Fibroblast of lung (primary cell): Measurements from ENCODE around the gene C9orf43. TPM values are rescaled to one million over a fixed set of nuclear protein-coding genes. Genes with fewer than 3 reads are reported as not detected.
"Not testable (repeated sequence)": the region's sequence is repeated elsewhere in the genome, so short reads cannot be mapped to it uniquely, and the experiment has no call there.

Experiments used
- DNase-seq, 2 donors: peaks; one replicate each; pipeline versions ENCODE4 v3.0.0 to v3.0.0-alpha.2; 2010; ENCODE audit warnings: low read depth in 2 of 2
- H2AFZ ChIP-seq: 2 replicates; pipeline ENCODE4 v1.5.1; 2012; ENCODE audit warnings: low read length, control low read depth, inconsistent platforms
- H3K27ac ChIP-seq: 2 replicates; pipeline ENCODE4 v1.5.1; 2011; ENCODE audit warnings: low read length, control low read depth; ENCODE audit not compliant: insufficient read depth
- H3K27me3 ChIP-seq: 2 replicates; pipeline ENCODE4 v1.5.1; 2011; ENCODE audit warnings: mild to moderate bottlenecking, low read length; ENCODE audit not compliant: control insufficient read depth, insufficient read depth
- H3K36me3 ChIP-seq: 2 replicates; pipeline ENCODE4 v1.5.1; 2011; ENCODE audit warnings: low read length; ENCODE audit not compliant: control insufficient read depth, insufficient read depth
- H3K4me1 ChIP-seq: 2 replicates; pipeline ENCODE4 v1.5.1; 2011; ENCODE audit warnings: low read length; ENCODE audit not compliant: control insufficient read depth, insufficient read depth; ENCODE audit errors: extremely low read depth
- H3K4me2 ChIP-seq: 2 replicates; pipeline ENCODE4 v1.5.1; 2011; ENCODE audit warnings: low read length, control low read depth; ENCODE audit not compliant: insufficient read depth; ENCODE audit errors: extremely low read depth
- H3K4me3 ChIP-seq, 4 experiments: fragments of 200-600 bp in 1 of 4; sonication (generic) in 1 of 4; replicated peaks in 1 of 4; 2 replicates each; pipeline ENCODE4 v1.5.1; 2011 to 2016; ENCODE audit warnings: low read length in 4 of 4, low read depth in 3 of 4, mild to moderate bottlenecking in 3 of 4, control low read depth in 2 of 4, inconsistent platforms in 1 of 4, mixed read lengths in 1 of 4; ENCODE audit not compliant: insufficient read depth in 1 of 4; ENCODE audit errors: control extremely low read depth in 1 of 4
- H3K79me2 ChIP-seq: 2 replicates; pipeline ENCODE4 v1.5.1; 2012; ENCODE audit warnings: mild to moderate bottlenecking, low read length, inconsistent platforms; ENCODE audit not compliant: control insufficient read depth, insufficient read depth
- H3K9ac ChIP-seq: 2 replicates; pipeline ENCODE4 v1.5.1; 2011; ENCODE audit warnings: mild to moderate bottlenecking, low read length, control low read depth; ENCODE audit not compliant: insufficient read depth
- H3K9me3 ChIP-seq: 2 replicates; pipeline ENCODE4 v1.5.1; 2012; ENCODE audit warnings: low read depth, low read length; ENCODE audit not compliant: control insufficient read depth, insufficient read depth
- H4K20me1 ChIP-seq: 2 replicates; pipeline ENCODE4 v1.5.1; 2011; ENCODE audit warnings: low read length; ENCODE audit not compliant: control insufficient read depth, insufficient read depth; ENCODE audit errors: extremely low read depth
- EZH2 ChIP-seq: IDR thresholded peaks from 2 replicates; pipeline ENCODE4 v1.5.1; 2012; ENCODE audit warnings: low read length, control low read depth, mild to moderate bottlenecking; ENCODE audit errors: missing control alignments
- polyA plus RNA-seq, 2 donors: library from polyadenylated mRNA; depleted of rRNA in 1 of 2; stranded (reverse) in 1 of 2; unstranded in 1 of 2; fragments of >200 nt; gene quantifications; 2 replicates each; pipeline ENCODE4 v1.2.1, GENCODE V29; 2011 to 2012; ENCODE audit warnings: missing spikeins in 1 of 2
- total RNA-seq: library from RNA; depleted of rRNA; stranded (reverse); fragments of >200 nt; gene quantifications from 2 replicates; pipeline ENCODE4 v1.2.1, GENCODE V29; 2014
- TF ChIP-seq, protein P1 (sequence below), 2 donors: IDR thresholded peaks in 1 of 2; conservative IDR thresholded peaks in 1 of 2; 1 replicate in 1 of 2; 2 replicates in 1 of 2; pipeline ENCODE4 v1.5.1; 2011 to 2012; ENCODE audit warnings: low read length in 2 of 2, control low read depth in 1 of 2, inconsistent platforms in 1 of 2, low read depth in 1 of 2, mild to moderate bottlenecking in 1 of 2

The C9orf43 gene
- total and polyA plus RNA-seq, 2 donors (not counting 1 experiment from before 2014, with no cell fraction given), result 0.25 to 0.50 TPM

- Histone ChIP-seq H3K9ac (no peak overlapping the region), H3K79me2 (peaks cover 4% of the 10 kb centered on the region)
Observed at GRCh38 chr9:113403646-113404045, 6.9 kb upstream of the C9orf43 start.

GRCh38 chr9:113406353-113406752 is 4.2 kb upstream of the C9orf43 start:
- not testable (repeated sequence) for H3K4me3 ChIP-seq, H3K9me3 ChIP-seq, H3K9ac ChIP-seq, H3K4me1 ChIP-seq, H3K36me3 ChIP-seq, H3K27me3 ChIP-seq, H3K4me2 ChIP-seq, DNase-seq, H4K20me1 ChIP-seq, H3K27ac ChIP-seq, H2AFZ ChIP-seq
- H3K79me2 ChIP-seq, result peaks cover 19% of the 10 kb centered on the region

More at GRCh38 chr9:113403646-113404045, 6.9 kb upstream of the C9orf43 start:
- Histone ChIP-seq H3K27ac (no peak overlapping the region), H2AFZ (no peak overlapping the region), H3K27me3 (no peaks in the 10 kb centered on the region), H4K20me1 (no peaks in the 10 kb centered on the region), H3K36me3 (peaks cover 2% of the 10 kb centered on the region), H3K4me1 (no peaks in the 10 kb centered on the region), H3K9me3 (no peaks in the 10 kb centered on the region), H3K4me2 (no peak overlapping the region), H3K4me3 (no peak overlapping the region)
- TF ChIP-seq EZH2, result no peak
- TF ChIP-seq, protein P1, sequence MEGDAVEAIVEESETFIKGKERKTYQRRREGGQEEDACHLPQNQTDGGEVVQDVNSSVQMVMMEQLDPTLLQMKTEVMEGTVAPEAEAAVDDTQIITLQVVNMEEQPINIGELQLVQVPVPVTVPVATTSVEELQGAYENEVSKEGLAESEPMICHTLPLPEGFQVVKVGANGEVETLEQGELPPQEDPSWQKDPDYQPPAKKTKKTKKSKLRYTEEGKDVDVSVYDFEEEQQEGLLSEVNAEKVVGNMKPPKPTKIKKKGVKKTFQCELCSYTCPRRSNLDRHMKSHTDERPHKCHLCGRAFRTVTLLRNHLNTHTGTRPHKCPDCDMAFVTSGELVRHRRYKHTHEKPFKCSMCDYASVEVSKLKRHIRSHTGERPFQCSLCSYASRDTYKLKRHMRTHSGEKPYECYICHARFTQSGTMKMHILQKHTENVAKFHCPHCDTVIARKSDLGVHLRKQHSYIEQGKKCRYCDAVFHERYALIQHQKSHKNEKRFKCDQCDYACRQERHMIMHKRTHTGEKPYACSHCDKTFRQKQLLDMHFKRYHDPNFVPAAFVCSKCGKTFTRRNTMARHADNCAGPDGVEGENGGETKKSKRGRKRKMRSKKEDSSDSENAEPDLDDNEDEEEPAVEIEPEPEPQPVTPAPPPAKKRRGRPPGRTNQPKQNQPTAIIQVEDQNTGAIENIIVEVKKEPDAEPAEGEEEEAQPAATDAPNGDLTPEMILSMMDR (conservative IDR thresholded peaks at IDR 0.05 in 1 of 2, IDR thresholded peaks at IDR 0.05 in 1 of 2; ENCODE audit: low read depth in 1 of 2, low read length in 2 of 2), result no peak
- no peak for DNase-seq

DNA sequence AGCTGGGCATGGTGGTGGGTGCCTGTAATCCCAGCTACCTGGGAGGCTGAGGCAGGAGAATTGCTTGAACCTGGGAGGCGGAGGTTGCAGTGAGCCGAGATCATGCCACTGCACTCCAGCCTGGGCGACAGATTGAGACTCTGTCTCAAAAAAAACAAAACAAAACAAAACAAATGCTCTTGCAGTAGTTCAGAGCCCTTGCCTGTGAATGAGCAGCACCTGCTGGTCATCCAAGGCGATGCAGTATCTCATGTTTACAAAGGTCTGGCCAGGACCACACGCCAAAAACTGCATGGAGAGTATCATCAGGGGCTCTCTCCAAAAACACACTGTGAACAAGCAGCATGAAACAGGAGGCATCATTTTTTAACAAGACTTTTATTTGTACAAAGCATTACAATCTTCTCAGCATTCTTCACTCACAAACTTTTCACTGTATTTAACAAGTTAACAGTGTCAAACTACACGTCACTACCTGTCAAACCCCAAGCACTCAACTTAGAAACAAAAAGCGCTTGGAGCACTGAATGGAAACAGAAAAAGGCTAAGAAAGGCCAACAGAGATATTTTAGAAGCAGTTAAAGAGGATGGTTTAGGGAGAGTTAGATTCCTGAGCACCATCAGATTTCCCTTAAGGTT is 3.6 kb upstream of the C9orf43 start:
- H3K4me1 ChIP-seq, H3K4me2 ChIP-seq, H3K27me3 ChIP-seq, H3K9ac ChIP-seq, H2AFZ ChIP-seq, H3K4me3 ChIP-seq, H3K27ac ChIP-seq, H4K20me1 ChIP-seq, H3K9me3 ChIP-seq, H3K36me3 ChIP-seq: not testable (repeated sequence)
- peak; percentile 65 to 79 for DNase-seq
- H3K79me2 ChIP-seq, result peaks cover 19% of the 10 kb centered on the region
- TF ChIP-seq, protein P1 (conservative IDR thresholded peaks at IDR 0.05 in 1 of 2, IDR thresholded peaks at IDR 0.05 in 1 of 2; ENCODE audit: low read depth in 1 of 2, low read length in 2 of 2), result peak; percentile 86 to 87
